Measurements from ENCODE around the gene SCD5.

Gene SCD5

DNA sequence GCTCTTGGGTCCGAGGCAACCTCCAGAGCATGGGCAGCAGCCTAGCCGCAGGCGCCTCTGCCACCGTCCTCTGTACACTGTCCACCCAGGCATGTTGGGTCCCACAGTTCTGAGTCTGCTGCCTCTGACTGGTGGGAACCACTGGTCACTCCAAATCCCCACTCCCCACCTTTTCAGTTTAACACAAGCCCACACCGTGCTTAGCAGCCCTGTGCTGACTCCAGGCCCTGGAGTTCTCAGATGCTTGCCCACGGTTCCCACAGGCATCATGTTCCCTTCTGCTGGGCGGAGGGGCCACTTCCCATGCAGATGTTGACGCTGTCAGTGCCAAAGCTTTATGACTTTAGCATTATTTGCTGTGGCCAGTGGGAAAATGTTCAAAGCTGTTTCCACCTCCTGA, 104.5 kb downstream of the SCD5 start:
- TF ChIP-seq POLR2AphosphoS5 (IDR thresholded peaks at IDR 0.05; ENCODE audit: low read depth, low read length) = no peak
- no peak for TF ChIP-seq POLR2A (IDR thresholded peaks at IDR 0.05; ENCODE audit: low read depth, low read length)
- no peak for TF ChIP-seq TAF1 (IDR thresholded peaks at IDR 0.05; ENCODE audit: borderline replicate concordance, low read depth, low read length)
- FAIRE-seq = no peak
- no peak for DNase-seq (ENCODE audit: insufficient read length)

DNA sequence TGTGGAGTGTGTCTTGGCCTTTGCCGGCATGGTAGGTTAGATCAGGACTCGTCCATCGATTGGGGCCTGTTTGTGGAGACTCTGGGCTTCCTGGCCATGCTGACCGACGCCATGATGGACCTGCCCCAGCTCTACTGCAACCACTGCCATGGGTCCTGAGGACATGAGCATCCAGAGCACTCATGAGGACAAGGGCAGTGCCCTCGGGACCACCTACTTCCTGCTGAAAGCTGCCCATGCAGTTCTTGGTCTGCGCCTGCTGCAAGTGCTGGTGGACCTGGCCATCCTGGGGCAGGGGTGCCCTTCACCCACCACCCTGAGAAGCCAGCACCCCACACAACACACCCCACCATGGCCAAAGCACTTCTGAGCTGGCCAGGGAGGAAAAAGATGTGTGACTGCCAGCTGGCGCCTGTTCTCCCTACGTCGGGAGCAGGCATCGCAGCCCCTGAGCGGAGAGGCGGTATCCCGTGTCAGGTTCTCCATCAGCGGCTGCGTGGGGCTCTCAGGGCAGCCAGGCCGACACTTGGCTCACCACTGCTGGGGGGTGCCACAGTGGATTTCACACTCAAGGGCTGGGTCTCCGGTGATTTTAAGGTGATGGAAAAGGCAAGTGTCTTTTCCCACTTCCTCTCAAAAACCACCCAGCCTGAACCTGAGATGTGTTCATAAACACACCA, 106.4 kb downstream of the SCD5 start:
- DNase-seq (ENCODE audit: insufficient read length) (no peak), FAIRE-seq (no peak)
- no peak for TF ChIP-seq POLR2AphosphoS5 (IDR thresholded peaks at IDR 0.05; ENCODE audit: low read depth, low read length)
- TF ChIP-seq TAF1 (IDR thresholded peaks at IDR 0.05; ENCODE audit: borderline replicate concordance, low read depth, low read length) = no peak
- no peak for TF ChIP-seq POLR2A (IDR thresholded peaks at IDR 0.05; ENCODE audit: low read depth, low read length)

GRCh38 chr4:82691431-82691830, 107.2 kb downstream of the SCD5 start:
- no peak for FAIRE-seq
- DNase-seq (ENCODE audit: insufficient read length) = no peak
- TF ChIP-seq POLR2AphosphoS5 (IDR thresholded peaks at IDR 0.05; ENCODE audit: low read depth, low read length) = no peak
- no peak for TF ChIP-seq TAF1 (IDR thresholded peaks at IDR 0.05; ENCODE audit: borderline replicate concordance, low read depth, low read length)
- TF ChIP-seq POLR2A (IDR thresholded peaks at IDR 0.05; ENCODE audit: low read depth, low read length) = no peak

- DNase-seq (ENCODE audit: insufficient read length) (no peak), FAIRE-seq (no peak)
- TF ChIP-seq POLR2A (IDR thresholded peaks at IDR 0.05; ENCODE audit: low read depth, low read length) = no peak
- TF ChIP-seq POLR2AphosphoS5 (IDR thresholded peaks at IDR 0.05; ENCODE audit: low read depth, low read length) = no peak
- no peak for TF ChIP-seq TAF1 (IDR thresholded peaks at IDR 0.05; ENCODE audit: borderline replicate concordance, low read depth, low read length)
Measured at GRCh38 chr4:82688091-82688795, 110.4 kb downstream of the SCD5 start.

DNA sequence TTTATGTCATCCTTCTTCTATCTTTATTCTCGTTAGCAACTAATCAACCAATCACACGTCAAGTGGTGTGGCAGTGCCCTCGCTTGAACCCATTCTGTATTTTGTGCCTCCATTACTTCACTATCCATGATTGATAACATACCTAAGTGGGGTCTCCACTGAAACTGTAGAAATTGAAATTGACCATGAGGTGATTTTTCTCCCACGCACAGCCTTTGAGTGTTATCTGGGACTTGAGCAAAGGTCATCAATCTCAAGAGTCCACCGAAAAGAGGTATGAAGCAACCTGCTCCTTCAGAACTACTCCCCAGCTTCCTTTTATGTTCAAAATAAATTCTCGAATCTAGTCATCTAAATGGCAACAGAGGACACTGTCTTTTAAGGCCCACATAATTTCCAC, 111.1 kb downstream of the SCD5 start:
- TF ChIP-seq TAF1 (IDR thresholded peaks at IDR 0.05; ENCODE audit: borderline replicate concordance, low read depth, low read length) (no peak), POLR2A (IDR thresholded peaks at IDR 0.05; ENCODE audit: low read depth, low read length) (no peak), POLR2AphosphoS5 (IDR thresholded peaks at IDR 0.05; ENCODE audit: low read depth, low read length) (no peak)
- no peak for DNase-seq (ENCODE audit: insufficient read length)
- FAIRE-seq = no peak

GRCh38 chr4:82681754-82682153, 116.8 kb downstream of the SCD5 start:
- FAIRE-seq (no peak), DNase-seq (ENCODE audit: insufficient read length) (no peak)
- no peak for TF ChIP-seq POLR2A (IDR thresholded peaks at IDR 0.05; ENCODE audit: low read depth, low read length)
- no peak for TF ChIP-seq POLR2AphosphoS5 (IDR thresholded peaks at IDR 0.05; ENCODE audit: low read depth, low read length)
- TF ChIP-seq TAF1 (IDR thresholded peaks at IDR 0.05; ENCODE audit: borderline replicate concordance, low read depth, low read length) = no peak

DNA sequence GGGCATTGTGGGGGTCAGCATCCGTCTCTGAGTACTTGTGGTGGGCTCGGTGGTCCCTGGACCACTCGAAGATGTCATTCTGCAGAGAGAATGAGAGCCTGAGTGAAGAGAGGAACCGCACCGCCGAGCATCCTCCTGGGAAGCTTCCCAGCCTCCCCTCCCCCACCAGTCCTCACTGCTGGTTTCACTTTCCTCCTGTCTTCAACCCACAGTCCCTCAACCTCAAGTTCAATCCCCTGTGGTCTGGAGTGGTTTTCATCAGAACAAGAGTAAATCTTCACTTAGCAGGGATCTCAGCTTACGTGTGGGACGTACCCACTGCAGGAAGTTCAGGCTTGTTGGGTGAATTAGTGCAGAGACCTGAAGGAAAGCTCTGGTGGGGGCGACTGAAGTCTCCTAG, 117.8 kb downstream of the SCD5 start:
- TF ChIP-seq POLR2A (IDR thresholded peaks at IDR 0.05; ENCODE audit: low read depth, low read length) (no peak), TAF1 (IDR thresholded peaks at IDR 0.05; ENCODE audit: borderline replicate concordance, low read depth, low read length) (no peak), POLR2AphosphoS5 (IDR thresholded peaks at IDR 0.05; ENCODE audit: low read depth, low read length) (no peak)
- no peak for DNase-seq (ENCODE audit: insufficient read length)
- no peak for FAIRE-seq

GRCh38 chr4:82679531-82679930, 119.1 kb downstream of the SCD5 start:
- no peak for DNase-seq (ENCODE audit: insufficient read length)
- FAIRE-seq = no peak
- TF ChIP-seq POLR2AphosphoS5 (IDR thresholded peaks at IDR 0.05; ENCODE audit: low read depth, low read length) (no peak), TAF1 (IDR thresholded peaks at IDR 0.05; ENCODE audit: borderline replicate concordance, low read depth, low read length) (no peak), POLR2A (IDR thresholded peaks at IDR 0.05; ENCODE audit: low read depth, low read length) (no peak)

DNA sequence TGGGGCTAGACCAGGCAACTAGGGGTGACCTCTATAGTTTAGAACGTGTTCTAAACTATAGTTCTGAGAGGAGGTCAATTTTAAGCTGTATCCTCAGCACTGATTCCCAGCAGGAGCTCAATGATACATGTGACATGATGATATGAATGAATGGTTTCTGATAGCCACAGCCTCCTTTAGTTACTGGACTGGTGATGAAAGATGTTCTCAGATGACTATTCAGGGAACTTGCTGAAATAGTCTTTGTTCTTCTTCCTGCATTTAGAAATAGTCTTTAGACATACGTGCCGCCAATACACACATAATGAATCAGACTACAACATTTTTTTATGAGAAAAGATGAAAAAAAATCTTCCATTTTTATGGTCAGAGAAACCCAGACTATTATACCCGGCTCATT, 120.5 kb downstream of the SCD5 start:
- no peak for FAIRE-seq
- TF ChIP-seq POLR2AphosphoS5 (IDR thresholded peaks at IDR 0.05; ENCODE audit: low read depth, low read length) = no peak
- TF ChIP-seq TAF1 (IDR thresholded peaks at IDR 0.05; ENCODE audit: borderline replicate concordance, low read depth, low read length) = no peak
- DNase-seq (ENCODE audit: insufficient read length) = no peak

GRCh38 chr4:82677327-82677726, 121.3 kb downstream of the SCD5 start:
- DNase-seq (ENCODE audit: insufficient read length) (no peak), FAIRE-seq (no peak)
- TF ChIP-seq POLR2A (IDR thresholded peaks at IDR 0.05; ENCODE audit: low read depth, low read length) = no peak
- TF ChIP-seq POLR2AphosphoS5 (IDR thresholded peaks at IDR 0.05; ENCODE audit: low read depth, low read length) = no peak

DNA sequence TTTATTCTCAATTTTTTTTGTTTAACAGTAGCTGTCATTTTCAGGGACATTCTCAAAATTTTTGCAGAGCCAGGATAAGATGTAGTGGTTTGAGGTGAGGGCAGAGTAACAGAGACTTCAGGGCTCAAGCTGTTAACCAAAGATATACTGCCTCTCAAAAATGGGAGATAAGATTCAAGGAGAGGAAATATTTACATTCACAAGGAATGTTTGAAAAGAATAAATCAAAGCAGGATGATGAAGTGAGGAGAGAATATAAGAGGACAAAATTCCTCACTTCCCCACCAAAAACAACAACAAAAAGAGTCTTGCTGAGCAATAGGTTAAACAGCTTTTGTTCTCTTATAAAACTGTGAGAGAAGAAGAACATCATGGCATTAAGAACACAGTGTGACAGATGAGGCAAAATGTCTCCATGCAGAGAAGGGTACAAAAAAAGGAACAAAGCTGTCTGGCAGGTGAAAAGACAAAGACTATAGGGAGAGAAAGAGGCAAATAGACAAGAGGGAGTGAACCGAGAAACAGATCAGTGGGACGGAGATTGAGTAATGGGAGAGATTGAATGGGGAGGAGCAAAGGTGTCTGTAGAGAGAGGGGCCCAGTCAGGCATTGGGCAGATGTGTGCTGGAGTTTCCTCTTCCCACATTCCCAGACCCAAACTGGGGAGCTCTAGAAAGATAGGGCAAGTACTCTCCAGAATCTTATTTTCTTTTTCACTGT, 130.7 kb downstream of the SCD5 start:
- no peak for TF ChIP-seq POLR2A (IDR thresholded peaks at IDR 0.05; ENCODE audit: low read depth, low read length)
- TF ChIP-seq POLR2AphosphoS5 (IDR thresholded peaks at IDR 0.05; ENCODE audit: low read depth, low read length) = no peak
- TF ChIP-seq TAF1 (IDR thresholded peaks at IDR 0.05; ENCODE audit: borderline replicate concordance, low read depth, low read length) = no peak
- no peak for FAIRE-seq
- DNase-seq (ENCODE audit: insufficient read length) = no peak
